Measurements from ENCODE around the gene KIF2A.

GRCh38 chr5:62260513-62260912 is 45.5 kb upstream of the KIF2A start:
- TF ChIP-seq CTCF (IDR thresholded peaks at IDR 0.05; ENCODE audit: extremely low read depth in 1 of 2, insufficient read depth in 1 of 2, low read depth in 1 of 2, low read length in 2 of 2) (no peak), JUN (IDR thresholded peaks at IDR 0.05; ENCODE audit: borderline replicate concordance, insufficient read depth, insufficient read length, low read depth) (no peak), POLR2A (IDR thresholded peaks at IDR 0.05; ENCODE audit: low read depth, low read length) (no peak), MAX (IDR thresholded peaks at IDR 0.05; ENCODE audit: insufficient read depth, insufficient read length) (no peak), EZH2 (IDR thresholded peaks at IDR 0.05; ENCODE audit: borderline replicate concordance, low read depth, low read length, severe bottlenecking) (no peak), POLR2AphosphoS5 (IDR thresholded peaks at IDR 0.05; ENCODE audit: insufficient read depth, low read depth, low read length) (no peak), MYC (IDR thresholded peaks at IDR 0.05; ENCODE audit: low read depth, low read length) (no peak), GATA2 (IDR thresholded peaks at IDR 0.05; ENCODE audit: insufficient read depth, insufficient read length, low read depth, low read length) (no peak), FOS (IDR thresholded peaks at IDR 0.05; ENCODE audit: borderline replicate concordance, insufficient read depth, low read length) (no peak)

Measured in endothelial cell of umbilical vein (primary cell).